ENCODE results near the gene ALMS1.
"Not testable (repeated sequence)": the region's sequence is repeated elsewhere in the genome, so short reads cannot be mapped to it uniquely, and the experiment has no call there.

ALMS1 gene

GRCh38 chr2:73403237-73403636 is 17.6 kb downstream of the ALMS1 start:
- DNase-seq (ENCODE audit: extremely low read depth in 1 of 2, low read depth in 1 of 2) = no peak

DNA sequence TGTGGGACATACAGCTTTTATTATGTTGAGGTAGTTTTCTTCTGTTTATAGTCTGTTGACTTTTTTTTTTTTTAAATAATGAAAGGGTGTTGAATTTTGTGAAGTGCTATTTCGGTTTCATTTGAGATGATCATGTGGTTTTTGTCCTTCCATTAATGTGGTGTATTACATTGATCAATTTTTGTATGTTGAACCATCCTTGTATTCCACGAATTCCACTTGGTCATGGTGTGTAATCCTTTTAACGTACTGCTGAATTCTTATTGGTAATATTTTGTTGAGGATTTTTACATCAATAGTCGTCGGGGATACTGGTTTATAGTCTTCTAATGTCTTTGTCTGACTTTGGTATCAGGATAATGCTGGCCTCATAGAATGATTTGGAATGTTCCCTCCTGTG is 18.8 kb downstream of the ALMS1 start:
- no peak for DNase-seq (ENCODE audit: extremely low read depth in 1 of 2, low read depth in 1 of 2)

GRCh38 chr2:73406996-73407395 is 21.4 kb downstream of the ALMS1 start:
- no peak for DNase-seq (ENCODE audit: extremely low read depth in 1 of 2, low read depth in 1 of 2)

GRCh38 chr2:73408198-73408597 is 22.6 kb downstream of the ALMS1 start:
- DNase-seq (ENCODE audit: extremely low read depth in 1 of 2, low read depth in 1 of 2) = no peak

DNA sequence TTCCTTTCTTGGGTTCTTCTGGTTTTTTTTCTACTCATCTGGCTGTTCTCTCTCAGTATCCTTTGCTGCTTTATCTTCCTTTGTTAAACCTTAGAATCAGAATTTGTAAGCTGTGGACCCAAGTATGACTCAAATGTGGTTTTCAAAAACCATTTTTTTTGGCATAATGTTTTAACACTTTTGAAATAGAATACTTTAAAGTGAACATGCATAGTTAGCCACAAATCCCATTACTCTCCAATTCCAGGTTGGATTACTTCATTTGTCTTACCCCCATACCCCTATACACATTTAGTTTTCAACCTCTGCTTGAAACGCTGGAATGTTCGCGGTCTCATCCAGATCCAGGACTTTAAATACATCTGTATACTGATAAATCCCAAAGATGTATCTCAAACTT is 29.1 kb downstream of the ALMS1 start:
- no peak for DNase-seq (ENCODE audit: extremely low read depth in 1 of 2, low read depth in 1 of 2)

DNA sequence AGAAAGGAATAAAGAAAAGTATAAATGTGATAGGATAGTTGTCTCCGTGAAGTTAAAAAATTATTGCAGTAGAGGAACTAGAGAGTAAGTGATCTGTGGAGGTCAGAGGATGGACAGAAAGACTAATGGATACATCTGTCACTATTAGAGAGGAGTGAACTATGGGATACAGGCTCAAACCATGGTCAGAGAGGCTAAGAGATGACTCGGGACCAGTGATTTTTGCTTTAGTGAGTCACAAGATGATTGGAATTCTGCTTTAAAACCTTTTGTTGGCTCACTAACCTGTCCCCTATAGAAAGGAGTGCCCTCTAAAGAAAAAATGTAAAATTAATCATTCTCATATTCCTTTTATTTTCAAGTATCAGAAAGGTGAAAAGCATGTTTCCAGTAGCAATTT is 30.3 kb downstream of the ALMS1 start:
- no peak for DNase-seq (ENCODE audit: extremely low read depth in 1 of 2, low read depth in 1 of 2)

DNA sequence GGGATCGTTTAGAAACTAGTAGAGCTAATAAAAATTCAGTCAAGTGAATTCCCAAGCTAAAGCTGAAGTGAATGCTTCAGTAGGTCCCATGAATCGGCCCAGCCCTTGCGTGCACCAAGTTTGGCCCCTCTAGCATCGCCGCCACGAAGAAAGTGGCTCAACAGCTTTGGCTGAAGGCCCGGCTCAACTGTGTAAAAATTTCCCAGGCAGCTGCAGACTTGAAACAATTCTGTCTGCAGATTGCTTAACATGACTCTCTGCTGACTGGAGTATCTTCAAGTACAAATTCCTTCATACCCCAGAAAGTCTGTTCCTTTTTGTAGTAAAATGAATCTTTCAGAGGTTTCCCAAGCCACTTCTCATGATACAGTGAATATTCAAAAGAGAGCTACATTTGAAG is 32.7 kb downstream of the ALMS1 start:
- no peak for DNase-seq (ENCODE audit: extremely low read depth in 1 of 2, low read depth in 1 of 2)

DNA sequence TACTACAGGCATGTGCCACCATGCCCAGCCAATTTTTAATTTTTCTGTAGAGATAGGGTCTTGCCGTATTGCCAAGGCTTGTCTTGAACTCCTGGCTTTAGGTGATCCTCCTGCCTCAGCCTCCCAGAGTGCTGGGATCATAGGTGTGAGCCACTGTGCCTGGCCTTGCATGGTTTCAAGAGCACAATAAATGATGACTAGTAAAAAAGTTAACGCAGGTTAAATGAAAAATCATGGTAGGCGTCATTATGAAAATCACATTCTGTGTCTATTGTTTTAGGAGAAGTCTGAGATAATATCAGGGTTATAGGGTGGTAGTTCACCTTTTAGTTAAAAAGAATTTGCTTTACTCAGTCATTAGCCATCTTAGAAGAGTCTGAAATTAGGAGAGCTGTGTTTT is 38.3 kb downstream of the ALMS1 start:
- no peak for DNase-seq (ENCODE audit: extremely low read depth in 1 of 2, low read depth in 1 of 2)

- DNase-seq (ENCODE audit: extremely low read depth in 1 of 2, low read depth in 1 of 2) = no peak
These were observed 40.5 kb downstream of the ALMS1 start for GRCh38 chr2:73426176-73426575.

GRCh38 chr2:73436019-73436418 is 50.4 kb downstream of the ALMS1 start:
- DNase-seq (ENCODE audit: extremely low read depth in 1 of 2, low read depth in 1 of 2) = no peak

DNA sequence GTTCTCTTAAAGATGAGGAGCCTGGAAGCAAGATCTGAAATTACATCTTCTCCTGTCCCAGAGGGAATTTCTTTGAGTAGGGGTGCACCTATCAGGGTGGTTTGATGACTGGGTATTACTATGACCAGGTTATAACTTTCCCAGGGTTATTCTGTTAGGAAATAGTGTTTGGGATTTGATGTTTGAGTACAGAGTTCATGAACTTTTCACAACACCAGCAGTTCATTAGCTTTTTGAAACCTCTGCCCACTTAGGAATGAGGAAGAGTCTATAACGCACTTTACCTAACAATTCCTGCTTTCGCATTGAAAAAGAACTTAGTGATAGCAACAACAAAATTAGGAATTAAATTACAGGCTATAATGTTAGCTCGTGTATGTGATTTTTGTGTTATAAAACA is 58.6 kb downstream of the ALMS1 start:
- DNase-seq (ENCODE audit: extremely low read depth in 1 of 2, low read depth in 1 of 2) = no peak

DNA sequence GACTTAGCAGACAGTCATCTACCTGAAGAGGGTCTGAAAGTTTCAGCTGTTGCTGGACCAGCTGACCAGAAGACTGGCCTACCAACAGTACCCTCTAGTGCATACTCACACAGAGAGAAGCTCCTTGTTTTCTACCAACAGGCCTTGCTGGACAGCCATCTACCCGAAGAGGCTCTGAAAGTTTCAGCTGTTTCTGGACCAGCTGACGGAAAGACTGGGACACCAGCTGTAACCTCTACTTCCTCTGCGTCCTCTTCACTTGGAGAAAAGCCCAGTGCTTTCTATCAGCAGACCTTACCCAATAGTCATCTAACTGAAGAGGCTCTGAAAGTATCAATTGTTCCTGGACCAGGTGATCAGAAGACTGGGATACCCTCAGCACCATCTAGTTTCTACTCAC is 63.2 kb downstream of the ALMS1 start:
- DNase-seq (ENCODE audit: extremely low read depth in 1 of 2, low read depth in 1 of 2) = no peak

- DNase-seq (ENCODE audit: extremely low read depth in 1 of 2, low read depth in 1 of 2) = no peak
These were observed 63.8 kb downstream of the ALMS1 start for GRCh38 chr2:73449404-73449803.

- DNase-seq (ENCODE audit: extremely low read depth in 1 of 2, low read depth in 1 of 2) = no peak
These were observed 65.8 kb downstream of the ALMS1 start for GRCh38 chr2:73451263-73451972.

GRCh38 chr2:73457982-73458381 is 72.3 kb downstream of the ALMS1 start:
- no peak for DNase-seq (ENCODE audit: extremely low read depth in 1 of 2, low read depth in 1 of 2)

- DNase-seq (ENCODE audit: extremely low read depth in 1 of 2, low read depth in 1 of 2) = not testable (repeated sequence)
These were observed 76.8 kb downstream of the ALMS1 start for GRCh38 chr2:73462388-73462787.

DNA sequence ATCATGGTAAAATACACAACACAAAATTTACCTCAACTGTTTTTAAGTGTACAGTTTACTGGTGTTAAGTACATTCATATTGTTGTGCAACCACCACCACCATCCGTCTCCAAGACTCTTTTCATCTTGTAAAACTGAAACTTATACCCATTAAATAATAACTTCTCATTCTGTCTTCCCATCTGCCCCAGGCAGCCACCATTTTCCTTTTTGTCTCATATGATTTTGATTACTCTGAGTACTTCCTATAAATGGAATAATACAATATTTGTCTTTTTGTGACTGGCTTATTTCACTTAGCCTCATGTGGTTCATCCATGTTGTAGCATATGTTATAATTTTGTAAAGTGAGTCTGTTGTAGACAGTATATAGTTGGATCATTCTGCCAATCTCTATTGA is 82.7 kb downstream of the ALMS1 start:
- DNase-seq (ENCODE audit: extremely low read depth in 1 of 2, low read depth in 1 of 2) = no peak

- DNase-seq (ENCODE audit: extremely low read depth in 1 of 2, low read depth in 1 of 2) = not testable (repeated sequence)
These were observed 98.2 kb downstream of the ALMS1 start for GRCh38 chr2:73483874-73484273.

DNA sequence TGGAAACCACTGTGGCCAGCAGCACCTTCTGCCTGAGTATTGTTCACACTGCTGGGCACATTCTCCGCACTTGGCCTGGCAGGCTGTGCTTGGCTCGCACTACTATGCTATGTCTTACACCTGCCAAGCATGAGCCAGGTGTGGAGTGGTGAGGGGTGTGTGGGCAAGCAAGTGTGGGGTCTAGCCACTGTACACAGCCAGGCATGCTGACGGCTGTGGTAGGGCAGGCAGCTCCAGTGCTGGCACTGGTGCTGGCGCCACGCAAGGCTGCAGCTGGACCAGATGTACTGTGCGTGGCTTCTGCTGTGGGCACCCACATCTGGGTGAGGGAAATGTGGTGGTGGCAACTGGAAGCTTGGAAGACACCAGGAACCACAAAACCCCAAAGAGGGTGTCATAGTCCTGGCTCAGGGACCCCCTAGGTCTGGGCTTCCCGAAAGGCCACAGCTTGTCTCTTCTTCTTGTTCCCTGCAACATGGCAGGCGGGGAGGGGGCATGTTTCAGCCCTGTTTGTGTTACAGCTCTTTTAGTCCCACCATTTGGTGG is 101.5 kb downstream of the ALMS1 start:
- DNase-seq (ENCODE audit: extremely low read depth in 1 of 2, low read depth in 1 of 2) = no peak

GRCh38 chr2:73488079-73488478 is 102.4 kb downstream of the ALMS1 start:
- DNase-seq (ENCODE audit: extremely low read depth in 1 of 2, low read depth in 1 of 2) = no peak

DNA sequence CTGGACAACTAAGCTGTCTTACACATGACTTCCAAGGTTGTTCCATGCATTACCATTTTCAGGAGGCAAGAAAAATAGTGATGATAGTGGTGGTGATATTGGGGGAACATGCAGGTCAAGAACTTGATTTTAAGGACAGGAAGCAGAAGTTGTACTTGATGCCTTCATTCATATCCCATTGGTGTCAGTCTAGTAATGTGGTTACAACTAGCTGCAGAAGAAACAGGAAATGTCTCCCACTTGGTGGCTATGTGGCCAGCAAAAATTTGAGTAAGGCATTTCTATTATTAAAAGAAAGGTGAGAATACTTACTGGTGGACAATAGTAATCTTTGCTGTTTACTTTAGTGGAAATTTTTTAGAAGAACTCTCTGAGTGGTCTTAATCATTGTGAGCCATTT is 103.4 kb downstream of the ALMS1 start:
- DNase-seq (ENCODE audit: extremely low read depth in 1 of 2, low read depth in 1 of 2) = no peak

- no peak for DNase-seq (ENCODE audit: extremely low read depth in 1 of 2, low read depth in 1 of 2)
These were observed 108.4 kb downstream of the ALMS1 start for GRCh38 chr2:73494031-73494430.

DNA sequence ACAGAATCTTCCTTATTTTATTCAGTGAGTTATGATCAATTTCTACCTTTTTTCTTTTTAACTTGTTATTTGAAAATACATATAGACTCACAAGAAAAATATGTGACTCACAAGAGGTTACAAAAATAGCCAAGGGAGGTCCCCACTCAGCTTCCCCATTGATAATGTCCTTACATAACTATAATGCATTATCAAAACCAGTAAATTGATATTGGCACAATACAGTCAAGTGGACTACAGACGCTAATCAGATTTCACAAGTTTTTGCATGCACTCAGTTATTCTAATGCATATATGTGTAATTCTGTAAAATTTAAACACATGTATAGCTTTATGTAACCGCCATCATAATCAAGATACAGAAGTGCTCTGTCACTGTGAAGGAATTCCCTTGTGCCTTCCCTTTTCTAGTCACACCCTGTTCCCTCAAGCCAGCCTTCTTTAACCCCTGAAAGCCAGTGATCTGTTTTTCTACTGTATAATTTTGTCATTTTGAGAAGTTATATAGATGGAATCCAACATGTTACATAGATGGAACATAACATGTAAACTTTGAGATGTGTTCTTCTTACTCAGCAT is 118.4 kb downstream of the ALMS1 start:
- no peak for DNase-seq (ENCODE audit: extremely low read depth in 1 of 2, low read depth in 1 of 2)

All from activated CD8-positive, alpha-beta memory T cell treated with anti-CD3 and anti-CD28 coated beads for 1 hour (primary cell).